DOHH2 (cell line): ENCODE results near the gene MICAL3.
A peak's percentile ranks its signal among the peaks of the same experiment; 100 is the strongest.

Experiments
- H3F3A ChIP-seq: fragments of 200-600 bp; sonication (generic), shearing (Covaris generic); 2 replicates; pipeline ENCODE4 v1.6.0; 2016; ENCODE audit warnings: antibody characterized with exemption, mild to moderate bottlenecking; ENCODE audit not compliant: control insufficient read depth, insufficient read depth
- H3K27ac ChIP-seq: fragments of 200-600 bp; sonication (generic); 2 replicates; pipeline ENCODE4 v1.5.1; 2014; ENCODE audit warnings: low read depth, mild to moderate bottlenecking, low read length, moderate library complexity
- H3K27me3 ChIP-seq: fragments of 200-600 bp; sonication (generic); 2 replicates; pipeline ENCODE4 v1.6.1; 2014; ENCODE audit warnings: mild to moderate bottlenecking, low read length, mixed read lengths; ENCODE audit not compliant: control insufficient read depth
- H3K36me3 ChIP-seq: fragments of 200-600 bp; sonication (generic); 2 replicates; pipeline ENCODE4 v1.6.1; 2014; ENCODE audit warnings: mild to moderate bottlenecking, low read length, moderate library complexity, mixed read lengths; ENCODE audit not compliant: control insufficient read depth
- H3K4me1 ChIP-seq: fragments of 200-600 bp; sonication (generic); 2 replicates; pipeline ENCODE4 v1.6.1; 2014; ENCODE audit warnings: mild to moderate bottlenecking, low read length, mixed read lengths; ENCODE audit not compliant: control insufficient read depth
- H3K4me2 ChIP-seq: fragments of 200-600 bp; sonication (generic); 2 replicates; pipeline ENCODE4 v1.6.0; 2014; ENCODE audit warnings: mild to moderate bottlenecking, low read length, moderate library complexity
- H3K4me3 ChIP-seq: fragments of 200-600 bp; sonication (generic); 2 replicates; pipeline ENCODE4 v1.5.1; 2014; ENCODE audit warnings: mild to moderate bottlenecking, low read length, mixed read lengths
- H3K79me2 ChIP-seq: fragments of 200-600 bp; sonication (generic); 2 replicates; pipeline ENCODE4 v1.6.1; 2014; ENCODE audit warnings: mild to moderate bottlenecking, low read length, mixed read lengths; ENCODE audit not compliant: control insufficient read depth
- H3K9me2 ChIP-seq: fragments of 200-600 bp; sonication (generic); replicated peaks from 2 replicates; pipeline ENCODE4 v1.6.1; 2014; ENCODE audit warnings: mild to moderate bottlenecking, low read length, mixed read lengths; ENCODE audit not compliant: control insufficient read depth
- H3K9me3 ChIP-seq: fragments of 200-600 bp; sonication (generic); 2 replicates; pipeline ENCODE4 v1.6.1; 2014; ENCODE audit warnings: antibody characterized with exemption, low read length, mixed read lengths; ENCODE audit not compliant: control insufficient read depth, insufficient read depth
- H4K20me1 ChIP-seq: fragments of 200-600 bp; sonication (generic); 2 replicates; pipeline ENCODE4 v1.6.0; 2014; ENCODE audit warnings: low read depth, mild to moderate bottlenecking, antibody characterized with exemption, low read length, moderate library complexity; ENCODE audit not compliant: control insufficient read depth, insufficient read depth
- CTCF ChIP-seq: fragments of 200-600 bp; sonication (generic); IDR thresholded peaks from one replicate; pipeline ENCODE4 v1.5.1; 2014; ENCODE audit warnings: antibody characterized with exemption, mild to moderate bottlenecking, low read depth, low read length; ENCODE audit not compliant: poor library complexity, severe bottlenecking
- EZH2phosphoT487 ChIP-seq: fragments of 200-600 bp; sonication (generic); IDR thresholded peaks from 2 replicates; pipeline ENCODE4 v1.6.1; 2017; ENCODE audit warnings: borderline replicate concordance, mild to moderate bottlenecking, antibody characterized with exemption, low read length, moderate library complexity, mixed read lengths

The MICAL3 gene

DNA sequence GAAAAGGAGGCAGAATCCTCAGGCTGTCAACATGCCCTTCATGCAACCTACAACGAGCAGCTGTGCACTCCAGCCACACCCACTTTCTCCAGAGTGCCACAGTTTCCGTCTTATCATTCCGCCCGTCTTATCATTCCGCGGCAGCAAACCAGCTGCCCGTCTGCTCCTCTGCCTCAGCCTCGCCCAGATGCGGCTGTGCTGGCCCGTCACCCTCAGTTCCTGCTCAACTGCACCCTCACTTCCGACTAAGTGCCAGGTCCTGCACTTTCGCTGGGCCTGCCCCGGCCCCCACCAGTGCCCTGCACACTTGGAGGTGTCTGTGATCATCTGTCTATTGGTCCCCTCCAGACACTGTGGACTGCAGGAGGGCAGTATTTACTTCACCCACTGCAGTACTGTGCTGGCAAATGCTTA, 43.7 kb downstream of the MICAL3 start:
- peaks cover 3% of the 10 kb centered on the region; the same call in 1 of the 2 replicates for H3K36me3 ChIP-seq
- peaks cover 39% of the 10 kb centered on the region for H3K4me1 ChIP-seq
- no peak overlapping the region for H3K27ac ChIP-seq
- no peaks in the 10 kb centered on the region for H3K27me3 ChIP-seq
- peak overlapping the region; percentile 23; the same call in 1 of the 2 replicates for H3K4me2 ChIP-seq
- TF ChIP-seq CTCF (no peak), EZH2phosphoT487 (no peak)
- no peaks in the 10 kb centered on the region for H3K9me3 ChIP-seq
- no peak overlapping the region for H3K4me3 ChIP-seq
- peaks cover 35% of the 10 kb centered on the region for H4K20me1 ChIP-seq
- no peaks in the 10 kb centered on the region for H3K9me2 ChIP-seq
- H3K79me2 ChIP-seq, result peaks cover 96% of the 10 kb centered on the region
- H3F3A ChIP-seq, result peaks cover 7% of the 10 kb centered on the region

- peaks cover 39% of the 10 kb centered on the region for H4K20me1 ChIP-seq
- H3K27me3 ChIP-seq, result no peaks in the 10 kb centered on the region
- no peak overlapping the region for H3K4me3 ChIP-seq
- H3F3A ChIP-seq, result peaks cover 7% of the 10 kb centered on the region
- no peaks in the 10 kb centered on the region for H3K9me3 ChIP-seq
- peak overlapping the region; percentile 23; the same call in 1 of the 2 replicates for H3K4me2 ChIP-seq
- H3K36me3 ChIP-seq, result peaks cover 3% of the 10 kb centered on the region; the same call in 1 of the 2 replicates
- H3K4me1 ChIP-seq, result peaks cover 44% of the 10 kb centered on the region
- no peak overlapping the region for H3K27ac ChIP-seq
- H3K9me2 ChIP-seq, result no peaks in the 10 kb centered on the region
- TF ChIP-seq CTCF (no peak), EZH2phosphoT487 (no peak)
- H3K79me2 ChIP-seq, result peaks cover 96% of the 10 kb centered on the region
These were observed 44.3 kb downstream of the MICAL3 start for GRCh38 chr22:17980015-17980590.

GRCh38 chr22:17978027-17978426, 46.3 kb downstream of the MICAL3 start:
- TF ChIP-seq CTCF (no peak), EZH2phosphoT487 (no peak)
- H3K4me2 ChIP-seq, result no peak overlapping the region

More at GRCh38 chr22:17978027-17978426, 46.3 kb downstream of the MICAL3 start:
- Histone ChIP-seq H3K79me2 (peaks cover 97% of the 10 kb centered on the region), H4K20me1 (peaks cover 33% of the 10 kb centered on the region), H3K9me2 (no peaks in the 10 kb centered on the region), H3K9me3 (no peaks in the 10 kb centered on the region), H3K27me3 (no peaks in the 10 kb centered on the region), H3K27ac (no peak overlapping the region), H3F3A (peaks cover 7% of the 10 kb centered on the region), H3K36me3 (peaks cover 11% of the 10 kb centered on the region), H3K4me1 (peaks cover 40% of the 10 kb centered on the region), H3K4me3 (no peak overlapping the region)
